ENCODE measurements around the gene PAK1IP1.
A peak's percentile ranks its signal among the peaks of the same experiment; 100 is the strongest.
"Not testable (repeated sequence)": the region's sequence is repeated elsewhere in the genome, so short reads cannot be mapped to it uniquely, and the experiment has no call there.

PAK1IP1 gene

GRCh38 chr6:10690651-10691445 is 3.9 kb upstream of the PAK1IP1 start:
- DNase-seq = no peak

- DNase-seq = no peak
Observed at GRCh38 chr6:10692965-10693538, 1.7 kb upstream of the PAK1IP1 start.

GRCh38 chr6:10695086-10695657 is 400 bp downstream of the PAK1IP1 start:
- no peak for DNase-seq

GRCh38 chr6:10696655-10697054 is 1.9 kb downstream of the PAK1IP1 start:
- no peak for DNase-seq

- DNase-seq = no peak
Observed at GRCh38 chr6:10713962-10714361, 19.2 kb downstream of the PAK1IP1 start.

GRCh38 chr6:10719296-10719963 is 24.7 kb downstream of the PAK1IP1 start:
- DNase-seq = no peak

GRCh38 chr6:10719964-10720264 is 25.1 kb downstream of the PAK1IP1 start:
- no peak for DNase-seq

- DNase-seq = peak; percentile 77
Observed at GRCh38 chr6:10720265-10720959, 25.6 kb downstream of the PAK1IP1 start.

- DNase-seq = not testable (repeated sequence)
Observed at GRCh38 chr6:10720960-10721849, 26.4 kb downstream of the PAK1IP1 start.

GRCh38 chr6:10721850-10722569 is 27.2 kb downstream of the PAK1IP1 start:
- DNase-seq = no peak

- no peak for DNase-seq
Observed at GRCh38 chr6:10722570-10722819, 27.7 kb downstream of the PAK1IP1 start.

- DNase-seq = peak; percentile 83
Observed at GRCh38 chr6:10722820-10723566, 28.2 kb downstream of the PAK1IP1 start, which contains the start of gene TMEM14C. Gene TMEM14C, plus strand, starts transcription at chr6:10723070. Its CDS starts 1,544 bp downstream, at chr6:10724614.

- DNase-seq = no peak
Observed at GRCh38 chr6:10723567-10723881, 28.8 kb downstream of the PAK1IP1 start.

- no peak for DNase-seq
Observed at GRCh38 chr6:10725044-10725443, 30.3 kb downstream of the PAK1IP1 start.

GRCh38 chr6:10725716-10726115 is 30.9 kb downstream of the PAK1IP1 start:
- DNase-seq = no peak

GRCh38 chr6:10730254-10730653 is 35.5 kb downstream of the PAK1IP1 start:
- no peak for DNase-seq

- DNase-seq = no peak
Observed at GRCh38 chr6:10733151-10733715, 38.5 kb downstream of the PAK1IP1 start.

- DNase-seq = no peak
Observed at GRCh38 chr6:10733863-10734262, 39.1 kb downstream of the PAK1IP1 start.

- no peak for DNase-seq
Observed at GRCh38 chr6:10736731-10737130, 42.0 kb downstream of the PAK1IP1 start.

- no peak for DNase-seq
Observed at GRCh38 chr6:10740061-10740460, 45.3 kb downstream of the PAK1IP1 start.
